Neural progenitor cell (in vitro differentiated cells): ENCODE data around the gene NAGA. TPM values are rescaled to one million over a fixed set of nuclear protein-coding genes. Genes with fewer than 3 reads are reported as not detected.

ENCODE experiments used
- DNase-seq: peaks from one replicate; pipeline ENCODE4 v3.0.0-alpha.2; 2016; ENCODE audit warnings: low spot score
- H2AFZ ChIP-seq: fragments of 200-600 bp; sonication (generic); replicated peaks from 2 replicates; pipeline ENCODE4 v1.6.1; 2016; ENCODE audit warnings: antibody characterized with exemption
- H3F3A ChIP-seq: fragments of 200-600 bp; sonication (generic); 2 replicates; pipeline ENCODE4 v1.6.1; 2016; ENCODE audit warnings: antibody characterized with exemption, low read depth
- H3K27ac ChIP-seq: fragments of 200-600 bp; sonication (generic); 2 replicates; pipeline ENCODE4 v1.5.1; 2016; ENCODE audit warnings: mild to moderate bottlenecking
- H3K27me3 ChIP-seq: fragments of 200-600 bp; sonication (generic); 2 replicates; pipeline ENCODE4 v1.6.1; 2016; ENCODE audit warnings: mild to moderate bottlenecking, moderate library complexity
- H3K36me3 ChIP-seq: fragments of 200-600 bp; sonication (generic); 2 replicates; pipeline ENCODE4 v1.5.1; 2016
- H3K4me1 ChIP-seq: fragments of 200-600 bp; sonication (generic); 2 replicates; pipeline ENCODE4 v1.6.1; 2016; ENCODE audit warnings: mixed run types
- H3K4me2 ChIP-seq: fragments of 200-600 bp; sonication (generic); 2 replicates; pipeline ENCODE4 v1.6.1; 2016
- H3K4me3 ChIP-seq: fragments of 200-600 bp; sonication (generic); 2 replicates; pipeline ENCODE4 v1.5.1; 2016
- H3K79me2 ChIP-seq: fragments of 200-600 bp; sonication (generic); 2 replicates; pipeline ENCODE4 v1.6.1; 2016; ENCODE audit warnings: low read depth
- H3K9ac ChIP-seq: fragments of 200-600 bp; sonication (generic); 2 replicates; pipeline ENCODE4 v1.6.1; 2016
- H3K9me3 ChIP-seq: fragments of 200-600 bp; sonication (generic); 2 replicates; pipeline ENCODE4 v1.5.1; 2016; ENCODE audit warnings: low read depth
- H4K20me1 ChIP-seq: fragments of 200-600 bp; sonication (generic); 2 replicates; pipeline ENCODE4 v1.6.1; 2016; ENCODE audit warnings: low read depth
- H3K27ac Mint-ChIP-seq: 3 replicates; pipeline ENCODE4 v1.8.0; 2021; ENCODE audit warnings: mixed read lengths
- H3K27me3 Mint-ChIP-seq: 2 replicates; pipeline ENCODE4 v1.8.0; 2022; ENCODE audit warnings: low read depth, mild to moderate bottlenecking, inconsistent platforms, moderate library complexity, mixed read lengths; ENCODE audit not compliant: insufficient read depth
- H3K36me3 Mint-ChIP-seq: 3 replicates; pipeline ENCODE4 v1.8.0; 2021; ENCODE audit warnings: mixed read lengths
- H3K4me1 Mint-ChIP-seq: 3 replicates; pipeline ENCODE4 v1.8.0; 2021; ENCODE audit warnings: mixed read lengths
- H3K4me3 Mint-ChIP-seq: 3 replicates; pipeline ENCODE4 v1.8.0; 2021; ENCODE audit warnings: mild to moderate bottlenecking, moderate library complexity, mixed read lengths
- H3K9me3 Mint-ChIP-seq: 3 replicates; pipeline ENCODE4 v1.8.0; 2020; ENCODE audit warnings: mixed read lengths
- EZH2 ChIP-seq: fragments of 200-600 bp; sonication (generic); IDR thresholded peaks from 2 replicates; pipeline ENCODE4 v1.6.1; 2017; ENCODE audit warnings: antibody characterized with exemption, mild to moderate bottlenecking, moderate library complexity
- EZH2phosphoT487 ChIP-seq: fragments of 200-600 bp; sonication (generic); IDR thresholded peaks from 2 replicates; pipeline ENCODE4 v1.6.1; 2017; ENCODE audit warnings: antibody characterized with exemption
- total RNA-seq: library from RNA; depleted of rRNA; stranded (reverse); fragments of >200 nt; gene quantifications from 2 replicates; pipeline ENCODE4 v1.2.3, GENCODE V29; 2015; ENCODE audit warnings: low replicate concordance
- TF ChIP-seq, protein P1 (sequence below): fragments of 200-600 bp; sonication (generic); IDR thresholded peaks from 2 replicates; pipeline ENCODE4 v1.5.1; 2017; ENCODE audit warnings: antibody characterized with exemption, mild to moderate bottlenecking

The NAGA gene
- total RNA-seq, 1 donor from 2014 or later: 14.9 TPM

DNA sequence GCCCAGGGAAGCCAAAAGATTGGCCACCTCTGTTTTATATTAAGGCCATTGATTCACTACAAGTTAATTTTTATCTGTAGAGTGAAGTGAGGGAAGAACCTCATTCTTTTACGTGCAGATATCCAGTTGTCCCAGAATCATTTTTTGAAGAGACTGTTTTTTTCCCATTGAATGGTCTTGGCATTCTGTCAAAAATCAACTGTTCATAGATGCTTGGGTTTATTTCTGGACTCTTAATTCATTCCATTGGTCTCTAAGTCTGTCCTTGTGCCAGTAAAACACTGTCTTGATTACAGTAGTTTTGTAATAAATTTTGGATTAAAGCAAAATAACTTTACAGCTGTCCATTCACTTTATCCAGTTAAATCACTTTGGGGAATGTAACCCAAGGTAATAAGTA is 45.2 kb downstream of the NAGA start:
- no peaks in the 10 kb centered on the region for H3K4me1 ChIP-seq
- Mint-ChIP-seq H3K36me3 (no peaks in the 10 kb centered on the region), H3K4me3 (no peak overlapping the region), H3K9me3 (no peaks in the 10 kb centered on the region), H3K27ac (no peak overlapping the region), H3K4me1 (no peaks in the 10 kb centered on the region), H3K27me3 (peaks cover 2% of the 10 kb centered on the region)
- H3K36me3 ChIP-seq: no peaks in the 10 kb centered on the region
- TF ChIP-seq, protein P1, sequence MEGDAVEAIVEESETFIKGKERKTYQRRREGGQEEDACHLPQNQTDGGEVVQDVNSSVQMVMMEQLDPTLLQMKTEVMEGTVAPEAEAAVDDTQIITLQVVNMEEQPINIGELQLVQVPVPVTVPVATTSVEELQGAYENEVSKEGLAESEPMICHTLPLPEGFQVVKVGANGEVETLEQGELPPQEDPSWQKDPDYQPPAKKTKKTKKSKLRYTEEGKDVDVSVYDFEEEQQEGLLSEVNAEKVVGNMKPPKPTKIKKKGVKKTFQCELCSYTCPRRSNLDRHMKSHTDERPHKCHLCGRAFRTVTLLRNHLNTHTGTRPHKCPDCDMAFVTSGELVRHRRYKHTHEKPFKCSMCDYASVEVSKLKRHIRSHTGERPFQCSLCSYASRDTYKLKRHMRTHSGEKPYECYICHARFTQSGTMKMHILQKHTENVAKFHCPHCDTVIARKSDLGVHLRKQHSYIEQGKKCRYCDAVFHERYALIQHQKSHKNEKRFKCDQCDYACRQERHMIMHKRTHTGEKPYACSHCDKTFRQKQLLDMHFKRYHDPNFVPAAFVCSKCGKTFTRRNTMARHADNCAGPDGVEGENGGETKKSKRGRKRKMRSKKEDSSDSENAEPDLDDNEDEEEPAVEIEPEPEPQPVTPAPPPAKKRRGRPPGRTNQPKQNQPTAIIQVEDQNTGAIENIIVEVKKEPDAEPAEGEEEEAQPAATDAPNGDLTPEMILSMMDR: no peak
- no peak for TF ChIP-seq EZH2phosphoT487
- no peak for TF ChIP-seq EZH2
- no peaks in the 10 kb centered on the region for H3F3A ChIP-seq
- no peak for DNase-seq
- no peak overlapping the region for H3K9ac ChIP-seq
- H3K27ac ChIP-seq: no peak overlapping the region
- H4K20me1 ChIP-seq: no peaks in the 10 kb centered on the region
- H2AFZ ChIP-seq: no peak overlapping the region
- H3K4me3 ChIP-seq: no peak overlapping the region
- no peaks in the 10 kb centered on the region for H3K79me2 ChIP-seq
- H3K27me3 ChIP-seq: no peaks in the 10 kb centered on the region
- no peaks in the 10 kb centered on the region for H3K9me3 ChIP-seq
- H3K4me2 ChIP-seq: no peak overlapping the region

DNA sequence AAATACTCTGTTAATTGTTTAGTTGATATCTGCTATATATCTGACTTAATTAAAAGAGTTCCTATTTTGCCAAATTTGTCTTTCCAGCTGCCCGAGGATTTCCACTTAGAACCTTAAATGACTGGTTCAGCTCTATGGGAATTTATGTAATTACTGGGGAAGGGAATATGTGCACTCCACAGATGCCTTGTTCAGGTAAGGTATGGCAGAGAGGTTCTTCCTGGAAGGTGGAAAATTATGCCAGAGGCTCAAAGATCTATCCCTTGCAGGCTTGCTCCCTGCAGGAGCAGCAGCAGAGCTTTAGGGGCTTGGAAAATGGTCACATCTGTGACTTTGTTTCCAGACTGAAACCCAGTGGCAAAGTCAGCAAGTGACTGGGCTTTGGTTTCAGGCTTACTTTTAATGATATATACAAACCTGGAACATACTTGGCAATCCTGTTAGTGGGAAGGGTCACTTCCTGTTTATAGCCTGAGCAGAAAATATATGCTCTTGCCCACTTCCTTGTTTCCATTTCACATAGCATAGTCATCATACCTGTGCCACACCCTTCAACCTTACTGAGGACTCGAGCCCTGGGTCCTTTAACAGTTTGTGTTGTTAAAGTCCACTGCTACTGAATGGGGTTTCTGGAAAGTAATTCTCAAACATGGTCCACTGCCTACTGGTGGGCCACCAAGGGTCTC is 48.3 kb downstream of the NAGA start:
- Mint-ChIP-seq H3K4me1 (no peaks in the 10 kb centered on the region), H3K27me3 (peaks cover 4% of the 10 kb centered on the region), H3K9me3 (no peaks in the 10 kb centered on the region), H3K36me3 (no peaks in the 10 kb centered on the region), H3K4me3 (no peak overlapping the region), H3K27ac (no peak overlapping the region)
- Histone ChIP-seq H2AFZ (no peak overlapping the region), H3K27ac (no peak overlapping the region), H4K20me1 (no peaks in the 10 kb centered on the region), H3K4me1 (no peaks in the 10 kb centered on the region), H3K27me3 (peaks cover 5% of the 10 kb centered on the region), H3K4me3 (no peak overlapping the region), H3K36me3 (no peaks in the 10 kb centered on the region), H3K4me2 (no peak overlapping the region), H3K79me2 (no peaks in the 10 kb centered on the region), H3K9me3 (no peaks in the 10 kb centered on the region), H3K9ac (no peak overlapping the region), H3F3A (no peaks in the 10 kb centered on the region)
- TF ChIP-seq EZH2phosphoT487 (no peak), EZH2 (no peak)
- TF ChIP-seq, protein P1: no peak
- DNase-seq: no peak

DNA sequence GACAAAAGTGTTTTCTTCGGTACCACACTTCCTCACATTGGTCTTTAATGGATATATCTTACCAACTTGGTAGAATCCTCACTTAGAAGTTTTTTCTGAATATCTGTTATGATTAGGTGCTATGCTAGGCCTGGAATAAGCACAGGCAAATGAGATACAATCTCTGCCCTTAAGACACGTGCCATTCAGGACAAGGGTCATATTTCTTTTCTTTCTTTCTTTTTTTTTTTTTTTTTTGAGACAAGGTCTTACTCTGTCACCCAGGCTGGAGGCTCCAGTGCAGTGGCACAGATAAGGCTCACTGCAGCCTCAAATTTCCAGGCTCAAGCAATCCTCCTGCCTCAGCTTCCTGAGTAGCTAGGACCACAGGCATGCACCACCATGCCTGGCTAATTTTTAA is 49.0 kb downstream of the NAGA start:
- Histone ChIP-seq H3F3A (no peaks in the 10 kb centered on the region), H3K27me3 (peaks cover 12% of the 10 kb centered on the region), H3K4me1 (no peaks in the 10 kb centered on the region), H3K36me3 (no peaks in the 10 kb centered on the region), H3K9me3 (no peaks in the 10 kb centered on the region), H3K4me3 (no peak overlapping the region), H4K20me1 (no peaks in the 10 kb centered on the region), H3K4me2 (no peak overlapping the region), H3K27ac (no peak overlapping the region), H3K9ac (no peak overlapping the region), H3K79me2 (no peaks in the 10 kb centered on the region), H2AFZ (no peak overlapping the region)
- H3K27me3 Mint-ChIP-seq: peaks cover 4% of the 10 kb centered on the region
- H3K4me3 Mint-ChIP-seq: no peak overlapping the region
- no peaks in the 10 kb centered on the region for H3K9me3 Mint-ChIP-seq
- no peak for DNase-seq
- no peaks in the 10 kb centered on the region for H3K36me3 Mint-ChIP-seq
- no peaks in the 10 kb centered on the region for H3K4me1 Mint-ChIP-seq
- no peak overlapping the region for H3K27ac Mint-ChIP-seq
- TF ChIP-seq EZH2phosphoT487 (no peak), EZH2 (no peak)
- TF ChIP-seq, protein P1: no peak
